Peyer's patch (tissue), 4 donors: ENCODE results near the gene RASL10B.

Experiments used
- POLR2A ChIP-seq, 2 donors: fragments of 450-650 bp; IDR thresholded peaks; one replicate each; pipeline ENCODE4 v1.5.1; 2017; ENCODE audit warnings: antibody characterized with exemption in 2 of 2, mild to moderate bottlenecking in 2 of 2, moderate library complexity in 2 of 2
- TF ChIP-seq, protein P1 (sequence below), 6 experiments: fragments of 450-650 bp in 4 of 6; fragments of 200-600 bp in 2 of 6; sonication (generic) in 1 of 6; IDR thresholded peaks; one replicate each; pipeline ENCODE4 v1.5.1; 2017 to 2019; ENCODE audit warnings: antibody characterized with exemption in 6 of 6, mild to moderate bottlenecking in 3 of 6, moderate library complexity in 1 of 6

GRCh38 chr17:35736236-35736635 is 4.8 kb downstream of the RASL10B start:
- TF ChIP-seq, protein P1, sequence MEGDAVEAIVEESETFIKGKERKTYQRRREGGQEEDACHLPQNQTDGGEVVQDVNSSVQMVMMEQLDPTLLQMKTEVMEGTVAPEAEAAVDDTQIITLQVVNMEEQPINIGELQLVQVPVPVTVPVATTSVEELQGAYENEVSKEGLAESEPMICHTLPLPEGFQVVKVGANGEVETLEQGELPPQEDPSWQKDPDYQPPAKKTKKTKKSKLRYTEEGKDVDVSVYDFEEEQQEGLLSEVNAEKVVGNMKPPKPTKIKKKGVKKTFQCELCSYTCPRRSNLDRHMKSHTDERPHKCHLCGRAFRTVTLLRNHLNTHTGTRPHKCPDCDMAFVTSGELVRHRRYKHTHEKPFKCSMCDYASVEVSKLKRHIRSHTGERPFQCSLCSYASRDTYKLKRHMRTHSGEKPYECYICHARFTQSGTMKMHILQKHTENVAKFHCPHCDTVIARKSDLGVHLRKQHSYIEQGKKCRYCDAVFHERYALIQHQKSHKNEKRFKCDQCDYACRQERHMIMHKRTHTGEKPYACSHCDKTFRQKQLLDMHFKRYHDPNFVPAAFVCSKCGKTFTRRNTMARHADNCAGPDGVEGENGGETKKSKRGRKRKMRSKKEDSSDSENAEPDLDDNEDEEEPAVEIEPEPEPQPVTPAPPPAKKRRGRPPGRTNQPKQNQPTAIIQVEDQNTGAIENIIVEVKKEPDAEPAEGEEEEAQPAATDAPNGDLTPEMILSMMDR (IDR thresholded peaks at IDR 0.05), result no peak
- TF ChIP-seq POLR2A (IDR thresholded peaks at IDR 0.05), result no peak
